HG03342 (cell line): ENCODE data around the gene PRM3.

Source experiments
- ATAC-seq: cut with Tn5 transposase; IDR thresholded peaks from one replicate; pipeline ENCODE4 v1.9.1; 2021; ENCODE audit warnings: mild to moderate bottlenecking, moderate library complexity; ENCODE audit not compliant: unreplicated experiment

The PRM3 gene, protein sequence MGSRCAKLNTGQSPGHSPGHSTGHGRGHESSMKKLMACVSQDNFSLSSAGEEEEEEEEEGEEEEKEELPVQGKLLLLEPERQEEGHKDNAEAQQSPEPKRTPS

GRCh38 chr16:11272921-11273720 lies at the start of gene PRM3:
Gene PRM3, minus strand, starts transcription at chr16:11273629. Its CDS starts 34 bp downstream, at chr16:11273595.
- no peak for ATAC-seq

GRCh38 chr16:11322823-11323222 lies 49.4 kb upstream of the PRM3 start:
- no peak for ATAC-seq

- no peak for ATAC-seq
Measured at GRCh38 chr16:11321662-11322061, 48.2 kb upstream of the PRM3 start.

DNA sequence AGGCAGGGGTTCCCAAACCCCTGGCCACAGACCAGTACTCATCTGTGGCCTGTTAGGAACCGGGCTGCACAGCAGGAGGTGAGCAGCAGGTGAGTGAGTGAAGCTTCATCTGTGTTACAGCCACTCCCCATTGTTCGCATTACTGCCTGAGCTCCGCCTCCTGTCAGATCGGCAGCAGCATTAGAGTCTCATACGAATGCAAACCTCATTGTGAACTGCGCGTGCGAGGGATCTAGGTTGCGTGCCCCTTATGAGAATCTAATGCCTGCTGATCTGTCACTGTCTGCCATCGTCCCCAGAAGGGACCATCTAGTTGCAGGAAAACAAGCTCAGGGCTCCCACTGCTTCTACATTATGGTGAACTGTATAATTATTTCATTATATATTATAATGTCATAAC lies 46.7 kb upstream of the PRM3 start:
- ATAC-seq, result no peak

DNA sequence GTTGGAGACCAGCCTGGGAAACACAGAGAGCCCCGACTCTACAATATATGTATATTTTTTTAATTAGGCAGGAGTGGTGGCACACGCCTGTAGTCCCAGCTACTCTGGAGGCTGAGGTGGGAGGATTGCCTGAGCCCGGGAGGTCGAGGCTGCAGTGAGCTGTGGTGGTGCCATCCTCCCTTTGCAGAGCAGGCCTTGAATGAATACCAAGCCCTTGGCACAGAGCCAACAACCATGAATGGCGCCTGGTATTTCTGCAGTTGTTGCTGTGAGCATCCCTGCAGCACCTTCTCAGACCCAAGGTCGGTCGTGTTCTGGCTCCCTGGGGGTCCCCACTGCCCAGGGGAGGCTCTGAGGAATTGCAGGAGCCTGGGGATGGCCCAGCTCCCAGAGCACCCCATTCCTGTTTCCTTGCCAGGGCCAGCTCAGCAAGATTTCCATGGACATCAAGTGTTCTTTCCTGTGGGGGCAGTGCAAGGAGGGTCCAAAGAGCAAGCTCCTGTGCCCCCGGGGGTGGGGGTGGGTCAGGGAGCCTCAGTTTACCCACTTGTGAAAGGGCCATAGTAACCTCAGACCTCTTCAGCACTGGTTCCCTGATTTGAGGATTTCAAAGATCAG lies 46.2 kb upstream of the PRM3 start:
- ATAC-seq, result no peak

DNA sequence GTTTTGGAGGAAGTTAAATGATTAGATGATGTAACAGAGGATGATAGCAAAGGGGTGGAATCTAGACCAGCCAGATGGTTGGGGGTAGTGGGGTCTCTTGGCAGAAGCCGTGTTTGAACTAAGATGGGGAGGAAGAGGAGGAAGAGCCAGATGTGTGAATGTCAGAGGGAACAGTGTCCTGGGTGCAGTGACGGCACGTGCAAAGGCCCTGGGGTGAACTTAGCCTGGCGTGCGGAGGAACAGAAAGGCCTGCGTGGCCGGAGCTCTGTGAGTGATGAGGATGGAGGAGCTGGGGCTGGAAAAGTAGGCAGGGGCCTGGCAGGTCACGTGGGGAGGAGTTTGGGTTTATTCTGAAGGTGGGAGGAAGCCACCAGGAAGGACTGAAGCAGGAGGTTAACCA lies 45.4 kb upstream of the PRM3 start:
- no peak for ATAC-seq

DNA sequence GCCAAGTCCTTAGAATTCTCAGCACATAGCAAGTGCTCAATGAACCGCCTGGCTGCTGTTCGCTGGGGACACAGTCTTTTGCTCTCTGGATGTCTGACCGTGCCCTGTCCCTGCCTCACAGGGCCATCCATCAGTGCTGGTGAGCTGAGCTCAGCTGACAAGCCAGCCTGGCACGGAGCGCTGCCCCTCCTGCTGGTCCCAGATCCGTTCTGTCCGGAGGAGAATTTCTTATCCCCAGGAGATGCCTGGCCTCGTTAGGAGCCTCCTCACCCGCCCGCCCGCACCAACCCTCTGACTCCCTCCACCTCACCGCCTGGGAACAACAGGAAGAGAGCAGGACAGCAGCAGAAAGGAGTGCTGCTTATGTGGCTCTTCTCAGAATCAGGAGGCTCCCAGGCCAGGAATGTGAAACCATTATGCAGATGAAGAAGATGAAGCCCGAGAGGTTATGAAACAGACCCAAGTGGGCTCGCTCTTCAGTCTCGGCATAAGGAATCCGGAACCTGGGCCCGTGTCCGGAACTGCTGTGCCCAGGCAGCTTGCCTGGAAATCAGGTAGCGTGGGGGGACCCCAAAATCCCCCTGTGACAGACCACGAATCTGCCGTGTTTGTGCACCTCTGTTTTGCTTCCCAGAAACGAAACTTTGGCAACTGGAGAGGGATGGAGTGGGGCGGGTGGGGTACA lies 43.0 kb upstream of the PRM3 start:
- no peak for ATAC-seq

DNA sequence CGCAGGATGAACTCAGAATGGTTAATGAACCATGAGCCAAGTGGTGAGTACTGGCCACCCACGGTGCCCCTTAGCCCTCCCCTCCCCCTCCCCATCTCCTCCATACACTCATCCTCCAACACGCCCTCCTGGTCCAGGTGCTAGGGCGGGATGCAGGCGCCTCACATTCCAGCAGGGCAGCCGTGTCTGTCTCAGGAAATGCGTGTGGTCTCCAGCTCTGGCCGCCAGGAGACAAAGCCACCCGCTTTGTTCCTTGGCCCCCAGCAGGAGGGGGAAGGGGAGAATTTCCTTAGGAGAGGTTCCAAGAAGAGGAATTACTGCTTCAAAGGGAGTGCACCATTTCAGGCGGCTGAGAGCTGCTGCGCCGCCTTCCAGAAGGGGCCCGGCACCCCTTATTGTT lies 42.1 kb upstream of the PRM3 start:
- ATAC-seq, result no peak

DNA sequence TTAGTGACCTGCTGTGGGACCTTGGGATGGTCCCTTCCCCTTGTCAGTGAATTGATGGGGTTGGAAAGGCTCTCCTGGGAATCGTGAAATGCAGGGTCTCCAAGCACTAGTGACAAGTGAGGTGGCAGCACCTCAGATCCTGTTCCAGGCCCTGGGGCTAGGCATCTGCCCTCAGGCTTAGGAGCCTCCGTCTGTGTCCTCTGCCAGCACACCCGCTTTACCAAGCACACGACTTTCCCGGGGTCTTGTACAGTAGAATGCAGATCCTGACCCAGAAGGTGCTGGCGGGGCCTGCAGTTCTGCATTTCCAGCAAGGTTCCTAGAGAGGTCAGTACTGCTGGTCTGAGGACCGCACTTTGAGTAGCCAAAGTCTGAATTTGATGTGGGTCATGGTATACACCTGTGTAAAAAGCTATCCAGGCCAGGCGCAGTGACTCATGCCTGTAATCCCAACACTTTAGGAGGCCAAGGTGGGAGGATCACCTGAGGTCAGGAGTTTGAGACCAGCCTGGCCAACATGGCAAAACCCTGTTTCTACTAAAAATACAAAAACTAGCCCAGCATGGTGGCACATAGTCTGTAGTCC lies 41.0 kb upstream of the PRM3 start:
- ATAC-seq, result no peak

DNA sequence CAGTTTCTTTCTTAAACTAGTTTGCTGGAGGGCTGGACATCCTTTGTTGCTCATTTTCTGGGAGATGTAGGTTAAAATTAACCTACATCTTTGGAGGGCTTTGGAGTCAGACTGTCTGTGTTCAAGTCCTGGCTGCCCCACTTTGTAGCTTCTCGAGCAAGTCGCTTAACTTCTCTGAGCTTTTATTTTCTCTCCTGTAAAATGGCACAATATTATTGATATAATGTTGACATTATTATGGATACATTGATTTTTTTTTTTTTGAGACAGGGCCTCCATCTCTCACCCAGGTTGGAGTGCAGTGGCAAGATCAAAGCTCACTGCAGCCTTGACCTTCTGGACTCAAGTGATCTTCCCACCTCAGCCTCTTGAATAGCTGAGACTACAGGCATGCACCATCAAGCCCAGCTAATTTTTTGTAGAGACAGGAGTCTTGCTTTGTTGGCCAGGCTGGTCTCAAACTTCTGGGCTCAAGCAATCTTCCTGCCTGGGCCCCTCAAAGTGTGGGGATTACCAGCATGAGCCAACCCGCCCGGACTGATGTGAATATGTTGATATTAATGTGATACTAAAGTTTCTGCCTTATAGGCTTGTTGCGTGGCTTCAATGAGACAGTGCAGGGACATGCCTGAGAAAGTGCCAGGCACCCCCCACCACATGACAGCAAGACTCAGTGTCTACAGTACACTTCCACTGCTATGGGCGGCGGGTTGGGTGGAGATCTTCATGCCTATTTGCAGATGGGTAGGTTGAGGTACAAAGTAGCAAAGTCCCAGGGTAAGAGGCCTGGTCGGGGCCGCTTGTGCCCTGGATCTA lies 40.3 kb upstream of the PRM3 start:
- no peak for ATAC-seq

DNA sequence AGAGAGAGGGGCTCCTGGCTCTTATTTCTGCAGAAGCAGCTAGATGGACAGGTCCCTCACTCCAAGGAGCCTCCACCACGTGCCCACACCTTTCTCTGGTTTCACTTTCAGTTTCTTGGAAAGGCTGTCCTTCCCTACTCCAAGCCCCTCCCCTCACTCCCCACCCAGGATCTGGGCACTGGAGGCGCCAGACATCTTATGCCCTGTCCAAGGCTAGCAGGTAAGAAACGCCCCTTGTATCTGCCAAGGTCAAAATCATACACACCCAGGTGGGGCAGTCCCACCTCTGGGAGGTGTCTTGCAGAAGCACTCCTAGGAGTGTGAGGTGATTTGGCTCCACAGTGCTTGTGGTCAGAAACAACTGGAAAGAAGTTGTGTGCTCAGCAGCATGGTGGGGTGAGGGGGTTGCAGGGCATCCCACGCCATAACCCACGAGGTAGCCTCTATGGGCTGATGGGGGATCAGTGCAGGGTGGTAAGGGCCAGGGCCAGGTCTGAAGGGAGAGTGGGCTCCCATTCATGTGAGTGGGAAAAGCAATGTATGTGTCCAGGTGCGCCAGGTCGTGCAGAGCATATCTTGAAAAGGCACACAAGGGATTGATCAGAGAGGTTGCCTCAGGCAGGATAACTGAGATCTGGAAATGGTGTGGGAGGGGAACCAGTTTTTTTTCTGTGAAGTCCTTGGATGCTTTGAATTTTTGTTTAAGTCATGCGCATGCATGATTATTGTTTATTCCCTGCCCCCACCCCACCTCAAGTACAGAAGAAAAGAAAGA lies 39.5 kb upstream of the PRM3 start:
- no peak for ATAC-seq

- ATAC-seq, result no peak
Measured at GRCh38 chr16:11310997-11311561, 37.6 kb upstream of the PRM3 start.

GRCh38 chr16:11310634-11310977 lies 37.2 kb upstream of the PRM3 start:
- ATAC-seq, result no peak

- peak; percentile 41 for ATAC-seq
Measured at GRCh38 chr16:11309895-11310633, 36.6 kb upstream of the PRM3 start.

DNA sequence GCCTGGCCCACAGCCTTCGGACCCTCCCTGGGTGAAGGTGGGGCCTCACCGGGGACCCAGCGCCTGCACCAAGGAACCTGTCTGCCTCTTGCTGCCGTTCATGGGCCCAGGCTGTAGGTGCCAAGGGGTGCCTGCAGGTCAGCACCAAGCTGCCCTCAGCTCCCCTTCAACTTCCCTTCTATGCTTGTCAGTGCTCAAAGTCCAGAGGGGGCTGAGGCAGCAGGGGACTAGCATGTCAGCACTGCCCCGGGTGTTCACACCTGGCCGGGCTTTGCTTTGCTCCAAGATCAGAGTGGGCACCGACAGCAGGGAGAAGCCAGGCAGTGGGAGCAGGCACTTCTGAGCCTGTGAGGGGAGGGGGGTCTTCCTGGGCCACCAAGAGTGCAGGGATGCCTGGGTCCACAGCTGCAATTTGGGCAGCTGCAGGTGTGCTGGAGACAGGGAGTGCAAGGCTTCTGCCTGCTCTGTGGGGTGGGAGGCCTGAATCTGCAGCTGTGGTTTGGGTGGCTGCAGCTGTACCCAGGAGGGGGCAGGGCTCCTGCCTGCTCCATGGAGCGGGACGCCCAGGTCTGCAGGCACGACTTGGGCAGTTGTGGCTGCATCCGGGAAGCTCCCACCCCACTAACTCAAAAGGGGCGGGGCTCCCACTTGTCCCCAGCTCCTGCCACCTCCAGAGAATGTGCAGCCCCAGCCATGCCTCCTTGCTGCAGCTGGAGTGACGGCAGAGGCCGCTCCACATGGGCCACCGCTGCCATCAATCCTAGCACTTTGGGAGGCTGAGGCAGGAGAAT lies 35.3 kb upstream of the PRM3 start:
- ATAC-seq, result no peak

DNA sequence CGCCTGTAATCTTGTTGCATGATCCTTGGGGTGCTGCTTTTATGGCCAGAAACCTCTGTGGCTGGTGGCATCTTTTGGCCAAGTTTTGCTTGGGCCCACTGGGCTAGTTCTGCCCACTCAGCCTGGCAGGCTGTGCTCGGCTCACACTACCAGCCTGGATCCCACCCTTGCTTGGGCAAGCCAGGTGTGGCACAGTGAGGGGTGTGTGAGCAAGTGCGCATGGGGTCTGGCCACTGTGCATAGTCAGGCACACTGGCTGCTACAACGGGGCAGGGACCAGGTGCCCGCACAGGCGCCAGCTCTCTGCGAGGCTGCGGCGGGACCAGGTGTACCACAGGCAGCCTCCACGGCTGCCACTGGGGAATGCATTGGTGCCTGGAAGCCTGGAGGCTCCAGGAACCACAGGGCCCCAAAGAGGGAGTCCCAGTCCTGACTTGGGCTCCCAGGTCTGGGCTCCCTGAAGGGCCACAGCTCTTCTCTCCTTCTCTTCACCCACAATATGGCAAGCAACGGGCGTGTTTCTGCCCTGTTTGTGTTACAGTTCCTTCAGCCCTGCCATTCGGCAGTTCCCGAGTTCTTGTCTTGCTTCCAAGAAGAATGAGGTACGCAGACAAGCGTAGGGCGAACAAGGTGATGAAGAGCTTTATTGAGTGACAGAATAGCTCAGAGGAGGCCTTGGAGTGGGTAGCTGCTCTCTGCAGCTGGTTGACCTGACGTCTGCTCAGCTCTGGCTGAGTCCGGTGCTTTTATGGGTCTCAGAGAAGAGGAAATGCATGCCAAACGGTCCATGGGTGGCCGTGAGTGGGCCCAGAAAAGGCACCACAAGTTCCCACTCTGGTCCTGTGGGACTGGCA lies 34.4 kb upstream of the PRM3 start:
- ATAC-seq, result no peak

- no peak for ATAC-seq
Measured at GRCh38 chr16:11306997-11307638, 33.7 kb upstream of the PRM3 start.
